HFF-Myc (cell line): ENCODE measurements around the gene LDB2.

Source experiments
- DNase-seq: peaks from one replicate; pipeline ENCODE4 v3.0.0-alpha.2; 2011; ENCODE audit warnings: low read depth; ENCODE audit errors: extremely low read depth
- H3K4me3 ChIP-seq: replicated peaks from 2 replicates; pipeline ENCODE4 v1.5.1; 2011; ENCODE audit warnings: low read depth, mild to moderate bottlenecking, control low read depth, low read length
- CTCF ChIP-seq: IDR thresholded peaks from 2 replicates; pipeline ENCODE4 v1.5.1; 2012; ENCODE audit warnings: mild to moderate bottlenecking, low read depth, low read length, control low read depth; ENCODE audit errors: missing control alignments

Gene LDB2

DNA sequence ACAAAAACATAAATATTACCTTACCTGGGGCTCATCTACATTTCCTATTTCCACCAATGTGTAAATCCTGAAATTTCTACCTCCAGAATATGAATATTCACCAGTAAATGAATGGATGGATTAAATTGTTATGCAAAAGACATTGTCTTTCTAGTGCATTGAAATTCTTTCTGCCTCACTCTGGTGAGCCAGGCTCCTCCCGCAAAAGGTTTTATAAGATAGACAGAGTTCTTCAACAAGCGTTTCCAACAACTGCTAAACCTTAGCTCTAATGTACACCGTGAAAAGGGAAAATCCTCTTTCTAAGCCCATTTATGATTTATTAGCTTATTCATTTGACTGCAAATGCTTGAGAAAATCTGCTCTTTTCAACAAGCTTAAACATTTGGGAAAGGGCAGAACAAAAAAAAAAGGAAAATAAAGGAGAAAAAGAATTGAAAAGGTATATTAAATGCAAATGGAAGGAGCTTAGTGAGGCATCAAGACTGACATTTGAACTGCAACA is 72.0 kb downstream of the LDB2 start:
- DNase-seq, result no peak
- no peak overlapping the region for H3K4me3 ChIP-seq
- no peak for TF ChIP-seq CTCF

- no peak for DNase-seq
- no peak overlapping the region for H3K4me3 ChIP-seq
Measured at GRCh38 chr4:16824278-16824806, 74.1 kb downstream of the LDB2 start.

GRCh38 chr4:16820329-16820728 is 78.1 kb downstream of the LDB2 start:
- TF ChIP-seq CTCF, result no peak
- no peak for DNase-seq
- H3K4me3 ChIP-seq, result no peak overlapping the region

More at GRCh38 chr4:16824278-16824806, 74.1 kb downstream of the LDB2 start:
- TF ChIP-seq CTCF, result no peak

- no peak for DNase-seq
- H3K4me3 ChIP-seq, result no peak overlapping the region
- TF ChIP-seq CTCF, result no peak
Measured at GRCh38 chr4:16819652-16820051, 78.8 kb downstream of the LDB2 start.

DNA sequence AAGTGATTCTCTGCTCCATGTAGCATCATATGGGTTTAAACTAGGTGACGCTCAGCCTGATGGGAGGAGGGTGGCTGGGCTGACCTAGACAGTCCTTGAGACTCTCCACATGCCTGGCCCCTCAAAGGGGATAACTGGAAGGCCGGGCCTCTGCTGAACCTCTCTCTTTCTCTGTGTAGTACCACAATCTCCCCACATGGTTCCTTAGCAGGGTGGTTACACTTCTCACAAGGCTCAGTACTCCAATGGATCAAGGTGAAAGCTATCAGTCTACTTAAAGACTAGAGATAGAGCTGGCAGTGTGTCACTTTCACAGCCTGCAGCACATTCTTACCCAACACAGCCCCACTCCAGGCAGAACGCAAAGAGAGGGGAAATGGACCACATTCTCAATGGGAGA is 80.4 kb downstream of the LDB2 start:
- H3K4me3 ChIP-seq, result no peak overlapping the region
- TF ChIP-seq CTCF, result no peak
- no peak for DNase-seq

GRCh38 chr4:16817286-16817685 is 81.2 kb downstream of the LDB2 start:
- H3K4me3 ChIP-seq, result no peak overlapping the region
- no peak for TF ChIP-seq CTCF
- no peak for DNase-seq

DNA sequence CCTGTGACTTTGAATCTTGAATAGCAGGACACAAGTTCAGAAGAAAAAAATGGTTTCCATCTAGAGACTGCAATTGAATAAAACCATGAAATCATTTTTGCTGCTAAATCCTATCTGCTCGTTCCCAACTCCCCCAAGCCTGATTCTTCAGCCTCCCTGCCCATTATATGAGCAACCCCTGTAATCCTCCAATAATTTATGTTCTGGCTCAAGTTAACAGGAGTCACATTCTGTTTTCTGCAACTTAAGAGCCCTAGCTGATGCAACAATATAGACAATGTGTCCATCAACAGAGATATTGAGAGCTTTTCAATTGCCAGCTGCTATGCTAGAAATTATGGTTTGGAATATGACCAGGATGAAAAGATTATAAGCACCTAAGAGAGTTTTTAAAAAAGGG is 84.1 kb downstream of the LDB2 start:
- DNase-seq, result no peak
- no peak overlapping the region for H3K4me3 ChIP-seq
- TF ChIP-seq CTCF, result no peak
